HepG2 (cell line): Measurements from ENCODE around the gene ZNF132. TPM values are rescaled to one million over a fixed set of nuclear protein-coding genes. Genes with fewer than 3 reads are reported as not detected.

Source experiments
- ATAD3A ChIP-seq: sonication (generic); formaldehyde crosslinking; IDR thresholded peaks from 2 replicates; pipeline ENCODE4 v1.4.0; 2020; ENCODE audit warnings: missing genetic modification reagents
- ATF1 ChIP-seq: IDR thresholded peaks from 2 replicates; pipeline ENCODE4 v1.6.1; 2016; ENCODE audit warnings: mild to moderate bottlenecking, control low read depth
- ATM ChIP-seq: fragments of 450-650 bp; IDR thresholded peaks from 2 replicates; pipeline ENCODE4 v1.7.1; 2017; ENCODE audit warnings: mild to moderate bottlenecking, borderline replicate concordance
- BHLHE40 ChIP-seq: IDR thresholded peaks from 2 replicates; pipeline ENCODE4 v1.6.1; 2011; ENCODE audit warnings: low read length, improper control_type of control experiment
- DNMT1 ChIP-seq: sonication (generic); formaldehyde crosslinking; IDR thresholded peaks from 2 replicates; pipeline ENCODE4 v1.5.1; 2020; ENCODE audit warnings: mild to moderate bottlenecking, missing genetic modification reagents
- GLI4 ChIP-seq: sonication (generic); formaldehyde crosslinking; IDR thresholded peaks from 2 replicates; pipeline ENCODE4 v1.5.1; 2020; ENCODE audit warnings: missing genetic modification reagents, mild to moderate bottlenecking, moderate library complexity, borderline replicate concordance
- KAT8 ChIP-seq: IDR thresholded peaks from 2 replicates; pipeline ENCODE4 v1.6.1; 2016; ENCODE audit warnings: missing genetic modification reagents, missing compliant biosample characterization
- NFYB ChIP-seq: sonication (generic); formaldehyde crosslinking; IDR thresholded peaks from 2 replicates; pipeline ENCODE4 v1.4.0; 2020; ENCODE audit warnings: missing genetic modification reagents
- PHF5A ChIP-seq: IDR thresholded peaks from one replicate; pipeline ENCODE4 v1.6.1; 2018; ENCODE audit warnings: low read depth, missing genetic modification reagents; ENCODE audit not compliant: unreplicated experiment
- REXO4 ChIP-seq: sonication (generic); formaldehyde crosslinking; IDR thresholded peaks from 2 replicates; pipeline ENCODE4 v1.8.0; 2022; ENCODE audit warnings: missing genetic modification reagents, mild to moderate bottlenecking, borderline replicate concordance
- RFXAP ChIP-seq: sonication (generic); formaldehyde crosslinking; IDR thresholded peaks from 2 replicates; pipeline ENCODE4 v1.4.0; 2020; ENCODE audit warnings: missing genetic modification reagents, borderline replicate concordance
- RNF2 ChIP-seq: fragments of 450-650 bp; conservative IDR thresholded peaks from 2 replicates; pipeline ENCODE4 v1.6.1; 2016; ENCODE audit warnings: low read depth
- SUZ12 ChIP-seq: fragments of 150-350 bp; IDR thresholded peaks from 2 replicates; pipeline ENCODE4 v1.6.1; 2014; ENCODE audit warnings: low read depth, low read length
- SYNCRIP ChIP-seq: fragments of 200-400 bp; formaldehyde crosslinking; IDR thresholded peaks from 2 replicates; pipeline ENCODE4 v1.6.1; 2018; ENCODE audit warnings: mild to moderate bottlenecking, low read depth, low read length; ENCODE audit not compliant: insufficient read depth
- THAP11 ChIP-seq: IDR thresholded peaks from 2 replicates; pipeline ENCODE4 v1.6.1; 2016; ENCODE audit warnings: missing biosample characterization, missing genetic modification reagents
- ZBTB7B ChIP-seq: sonication (generic); formaldehyde crosslinking; IDR thresholded peaks from 2 replicates; pipeline ENCODE4 v1.4.0; 2020; ENCODE audit warnings: missing genetic modification reagents
- ZNF207 ChIP-seq: fragments of 450-650 bp; IDR thresholded peaks from 2 replicates; pipeline ENCODE4 v1.6.1; 2016; ENCODE audit warnings: antibody characterized with exemption, borderline replicate concordance
- ZNF292 ChIP-seq: sonication (generic); formaldehyde crosslinking; IDR thresholded peaks from 2 replicates; pipeline ENCODE4 v1.8.1; 2022; ENCODE audit warnings: mild to moderate bottlenecking, low read depth, missing genetic modification reagents, borderline replicate concordance
- ZNF317 ChIP-seq: sonication (generic); formaldehyde crosslinking; IDR thresholded peaks from 2 replicates; pipeline ENCODE4 v1.5.0; 2020; ENCODE audit warnings: mild to moderate bottlenecking, missing genetic modification reagents
- ZNF335 ChIP-seq: sonication (generic); formaldehyde crosslinking; IDR thresholded peaks from 2 replicates; pipeline ENCODE4 v1.4.0; 2020; ENCODE audit warnings: missing genetic modification reagents
- ZNF343 ChIP-seq: sonication (generic); formaldehyde crosslinking; IDR thresholded peaks from 2 replicates; pipeline ENCODE4 v1.4.0; 2020; ENCODE audit warnings: mild to moderate bottlenecking, missing genetic modification reagents
- ZSCAN29 ChIP-seq: sonication (generic); formaldehyde crosslinking; conservative IDR thresholded peaks from 2 replicates; pipeline ENCODE4 v1.4.0; 2020; ENCODE audit warnings: mild to moderate bottlenecking, missing genetic modification reagents
- polyA plus RNA-seq, 8 experiments: library from polyadenylated mRNA; depleted of rRNA in 3 of 8; stranded (reverse) in 7 of 8; unstranded in 1 of 8; fragments of >200 nt; fragmentation: Illumina TruSeq in 4 of 8; extraction: Trizol in 4 of 8; gene quantifications; 2 replicates each; pipeline versions ENCODE4 v1.2.1 to v1.2.3, GENCODE V29; 2011 to 2016; ENCODE audit warnings: low read depth in 4 of 8, missing spikeins in 1 of 8, mixed read lengths in 1 of 8; ENCODE audit not compliant: insufficient read depth in 1 of 8
- total RNA-seq, 5 experiments: library from RNA; depleted of rRNA; stranded (reverse); fragments of >200 nt; fragmentation: Illumina TruSeq; extraction: Trizol; gene quantifications; 2 replicates each; pipeline ENCODE4 v1.2.3, GENCODE V29; 2016; ENCODE audit warnings: low read depth in 1 of 5
- TF ChIP-seq, protein P1 (sequence below): fragments of 450-650 bp; IDR thresholded peaks from 2 replicates; pipeline ENCODE4 v1.6.1; 2017
- TF ChIP-seq, protein P2 (sequence below): IDR thresholded peaks from 2 replicates; pipeline ENCODE4 v1.6.1; 2016
- TF ChIP-seq, protein P3 (sequence below), 2 experiments: sonication (generic) in 1 of 2; formaldehyde crosslinking in 1 of 2; IDR thresholded peaks; 2 replicates each; pipeline versions ENCODE4 v1.5.1 to v1.6.1; 2011 to 2020; ENCODE audit warnings: borderline replicate concordance in 1 of 2, low read depth in 1 of 2, low read length in 1 of 2, mild to moderate bottlenecking in 1 of 2, missing genetic modification reagents in 1 of 2, moderate library complexity in 1 of 2
- TF ChIP-seq, protein P4 (sequence below): sonication (generic); formaldehyde crosslinking; IDR thresholded peaks from 2 replicates; pipeline ENCODE4 v1.8.0; 2022; ENCODE audit warnings: missing genetic modification reagents, mild to moderate bottlenecking, inconsistent platforms, borderline replicate concordance

ZNF132 gene
- total and polyA plus RNA-seq, 2 of the 13 experiments (the other 11 are each of a cell fraction or from before 2014, with no cell fraction given) = not detected

DNA sequence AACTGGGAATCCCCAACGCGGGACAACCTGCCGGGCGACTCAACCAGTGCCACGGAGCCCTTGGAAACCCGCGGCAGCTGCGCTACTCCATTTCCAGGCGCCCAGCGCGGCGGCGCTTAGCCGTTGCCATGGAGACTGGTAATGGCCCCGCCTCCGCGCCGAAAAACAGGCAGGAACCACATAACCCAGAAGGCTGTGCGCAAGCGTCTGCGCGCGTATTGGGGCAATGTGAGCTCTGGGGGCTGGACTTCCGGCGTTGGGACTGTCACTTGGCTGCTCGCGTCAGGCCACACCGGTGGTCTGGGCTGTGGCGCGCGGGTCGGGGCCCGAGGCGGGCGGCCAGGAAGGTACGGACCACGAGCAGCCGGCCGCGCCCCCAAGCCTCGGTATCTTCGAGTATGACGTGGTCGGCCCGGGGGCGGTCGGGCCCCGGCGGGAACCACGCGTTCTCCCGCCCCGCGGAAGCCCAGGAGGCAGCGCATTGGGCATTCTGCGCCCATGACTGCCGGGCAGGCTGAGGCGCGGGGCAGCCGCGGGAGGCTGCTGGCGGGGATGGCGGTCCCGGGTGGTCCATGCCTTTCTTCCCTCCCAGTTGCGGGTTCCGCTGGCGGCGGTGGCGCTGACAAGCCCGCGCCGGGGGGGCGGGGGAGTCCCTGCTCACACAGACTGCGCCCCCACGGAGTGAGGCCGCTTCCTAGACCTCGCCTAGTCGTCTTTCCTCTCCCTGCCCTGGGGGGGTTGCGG, 11.6 kb upstream of the ZNF132 start, which contains the start of gene ZNF324B (continued):
- TF ChIP-seq RFXAP (CRISPR knock-in tag) (0 out of 2 replicates have a peak, but pooled peaks have one; percentile 24), ZNF343 (no peak), RNF2 (0 out of 2 replicates have a peak, but pooled peaks have one; percentile 37), KAT8 (CRISPR knock-in tag) (peak; percentile 58), GLI4 (CRISPR knock-in tag) (no peak), ZBTB7B (0 out of 2 replicates have a peak, but pooled peaks have one; percentile 30), SUZ12 (peak; percentile 73), ZSCAN29 (CRISPR knock-in tag) (no peak), ZNF207 (no peak), ATAD3A (CRISPR knock-in tag) (no peak), DNMT1 (CRISPR knock-in tag) (no peak), ZNF317 (no peak), ZNF292 (no peak), ATM (no peak), PHF5A (no peak), REXO4 (CRISPR knock-in tag) (no peak), NFYB (CRISPR knock-in tag) (peak; percentile 95), BHLHE40 (no peak), ZNF335 (CRISPR knock-in tag) (0 out of 2 replicates have a peak, but pooled peaks have one; percentile 36), THAP11 (CRISPR knock-in tag) (peak; percentile 98), SYNCRIP (no peak), ATF1 (no peak)
- TF ChIP-seq, protein P1, sequence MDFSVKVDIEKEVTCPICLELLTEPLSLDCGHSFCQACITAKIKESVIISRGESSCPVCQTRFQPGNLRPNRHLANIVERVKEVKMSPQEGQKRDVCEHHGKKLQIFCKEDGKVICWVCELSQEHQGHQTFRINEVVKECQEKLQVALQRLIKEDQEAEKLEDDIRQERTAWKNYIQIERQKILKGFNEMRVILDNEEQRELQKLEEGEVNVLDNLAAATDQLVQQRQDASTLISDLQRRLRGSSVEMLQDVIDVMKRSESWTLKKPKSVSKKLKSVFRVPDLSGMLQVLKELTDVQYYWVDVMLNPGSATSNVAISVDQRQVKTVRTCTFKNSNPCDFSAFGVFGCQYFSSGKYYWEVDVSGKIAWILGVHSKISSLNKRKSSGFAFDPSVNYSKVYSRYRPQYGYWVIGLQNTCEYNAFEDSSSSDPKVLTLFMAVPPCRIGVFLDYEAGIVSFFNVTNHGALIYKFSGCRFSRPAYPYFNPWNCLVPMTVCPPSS = no peak
- TF ChIP-seq, protein P2, sequence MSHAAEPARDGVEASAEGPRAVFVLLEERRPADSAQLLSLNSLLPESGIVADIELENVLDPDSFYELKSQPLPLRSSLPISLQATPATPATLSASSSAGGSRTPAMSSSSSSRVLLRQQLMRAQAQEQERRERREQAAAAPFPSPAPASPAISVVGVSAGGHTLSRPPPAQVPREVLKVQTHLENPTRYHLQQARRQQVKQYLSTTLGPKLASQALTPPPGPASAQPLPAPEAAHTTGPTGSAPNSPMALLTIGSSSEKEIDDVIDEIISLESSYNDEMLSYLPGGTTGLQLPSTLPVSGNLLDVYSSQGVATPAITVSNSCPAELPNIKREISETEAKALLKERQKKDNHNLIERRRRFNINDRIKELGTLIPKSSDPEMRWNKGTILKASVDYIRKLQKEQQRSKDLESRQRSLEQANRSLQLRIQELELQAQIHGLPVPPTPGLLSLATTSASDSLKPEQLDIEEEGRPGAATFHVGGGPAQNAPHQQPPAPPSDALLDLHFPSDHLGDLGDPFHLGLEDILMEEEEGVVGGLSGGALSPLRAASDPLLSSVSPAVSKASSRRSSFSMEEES = no peak
- TF ChIP-seq, protein P3, sequence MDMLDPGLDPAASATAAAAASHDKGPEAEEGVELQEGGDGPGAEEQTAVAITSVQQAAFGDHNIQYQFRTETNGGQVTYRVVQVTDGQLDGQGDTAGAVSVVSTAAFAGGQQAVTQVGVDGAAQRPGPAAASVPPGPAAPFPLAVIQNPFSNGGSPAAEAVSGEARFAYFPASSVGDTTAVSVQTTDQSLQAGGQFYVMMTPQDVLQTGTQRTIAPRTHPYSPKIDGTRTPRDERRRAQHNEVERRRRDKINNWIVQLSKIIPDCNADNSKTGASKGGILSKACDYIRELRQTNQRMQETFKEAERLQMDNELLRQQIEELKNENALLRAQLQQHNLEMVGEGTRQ (IDR thresholded peaks at IDR 0.05; ENCODE audit: low read depth, low read length) = no peak
- TF ChIP-seq, protein P3 (CRISPR knock-in tag; IDR thresholded peaks at IDR 0.05; ENCODE audit: borderline replicate concordance) = no peak
- TF ChIP-seq, protein P4, sequence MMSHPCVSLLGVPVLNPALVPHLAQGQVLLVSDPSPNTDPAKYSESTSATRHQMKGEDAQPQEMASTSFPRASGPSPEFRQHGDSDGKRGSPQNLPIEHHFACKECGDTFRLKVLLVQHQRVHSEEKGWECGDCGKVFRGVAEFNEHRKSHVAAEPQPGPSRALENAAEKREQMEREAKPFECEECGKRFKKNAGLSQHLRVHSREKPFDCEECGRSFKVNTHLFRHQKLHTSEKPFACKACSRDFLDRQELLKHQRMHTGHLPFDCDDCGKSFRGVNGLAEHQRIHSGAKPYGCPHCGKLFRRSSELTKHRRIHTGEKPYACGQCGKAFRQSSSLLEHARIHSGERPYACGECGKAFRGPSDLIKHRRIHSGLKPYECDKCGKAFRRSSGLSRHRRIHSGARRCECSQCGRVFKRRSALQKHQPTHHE (CRISPR knock-in tag) = no peak
